Measurements from ENCODE around the gene GCHFR.

Gene GCHFR

GRCh38 chr15:40754574-40754882 lies 9.3 kb upstream of the GCHFR start (continued):
- TF ChIP-seq PBX3 (CRISPR knock-in tag; IDR thresholded peaks at IDR 0.05): no peak
- TF ChIP-seq IKZF3 (tag by site-specific recombination; IDR thresholded peaks at IDR 0.05): no peak

- Histone ChIP-seq H3K36me3 (ENCODE audit: control insufficient read depth in 2 of 2, insufficient read depth in 1 of 2, low read length in 2 of 2) (peaks cover 3 to 25% of the 10 kb centered on the region in 2 experiments; a peak in 2 of 3 replicates), H3K4me1 (ENCODE audit: control insufficient read depth, insufficient read depth, low read length) (no peaks in the 10 kb centered on the region), H3K4me3 (ENCODE audit: low read depth, low read length) (peak within 1 kb of the TSS; percentile 93), H3K9me3 (ENCODE audit: control insufficient read depth, insufficient read depth, low read depth, low read length) (no peaks in the 10 kb centered on the region), H3K27ac (ENCODE audit: extremely low read depth, low read depth, low read length) (peak within 1 kb of the TSS; percentile 93)
- ChIA-PET POLR2A (no interaction called here), CTCF (no interaction called here)
- TF ChIP-seq ZFP69B (tag by site-specific recombination; IDR thresholded peaks at IDR 0.05): peak; percentile 47; the same call in 1 of the 2 replicates
- TF ChIP-seq ZNF174 (tag by site-specific recombination; IDR thresholded peaks at IDR 0.05): no peak
- 0 out of 2 replicates have a peak, but pooled peaks have one; percentile 27 for TF ChIP-seq ZNF184 (tag by site-specific recombination; IDR thresholded peaks at IDR 0.05)
- TF ChIP-seq ZNF664 (tag by site-specific recombination; IDR thresholded peaks at IDR 0.05): no peak
- TF ChIP-seq ZNF777 (tag by site-specific recombination; IDR thresholded peaks at IDR 0.05; ENCODE audit: borderline replicate concordance): no peak
- no peak for TF ChIP-seq ZNF585B (tag by site-specific recombination; IDR thresholded peaks at IDR 0.05)
- no peak for TF ChIP-seq TCF7L2 (IDR thresholded peaks at IDR 0.05; ENCODE audit: borderline replicate concordance, low read depth, low read length)
- TF ChIP-seq ZNF394 (tag by site-specific recombination; IDR thresholded peaks at IDR 0.05; ENCODE audit: borderline replicate concordance): no peak
- no peak for TF ChIP-seq ZNF549 (tag by site-specific recombination; IDR thresholded peaks at IDR 0.05)
- no peak for TF ChIP-seq ZNF302 (tag by site-specific recombination; IDR thresholded peaks at IDR 0.05; ENCODE audit: low read depth)
- peak; percentile 85 for TF ChIP-seq ZEB2 (tag by site-specific recombination; IDR thresholded peaks at IDR 0.05)
- no peak for TF ChIP-seq ZNF202 (tag by site-specific recombination; IDR thresholded peaks at IDR 0.05; ENCODE audit: borderline replicate concordance)
- no peak for TF ChIP-seq ZNF26 (tag by site-specific recombination; IDR thresholded peaks at IDR 0.05)
- TF ChIP-seq ZNF140 (tag by site-specific recombination; IDR thresholded peaks at IDR 0.05): no peak
- TF ChIP-seq HOXA7 (CRISPR knock-in tag; IDR thresholded peaks at IDR 0.05; ENCODE audit: borderline replicate concordance): no peak
- peak; percentile 48; the same call in 1 of the 2 replicates for TF ChIP-seq ZBTB20 (tag by site-specific recombination; IDR thresholded peaks at IDR 0.05)
- TF ChIP-seq ZNF830 (tag by site-specific recombination; IDR thresholded peaks at IDR 0.05; ENCODE audit: low read depth): no peak
- no peak for TF ChIP-seq ZFP37 (tag by site-specific recombination; IDR thresholded peaks at IDR 0.05)
- no peak for TF ChIP-seq SCRT2 (tag by site-specific recombination; IDR thresholded peaks at IDR 0.05)
- TF ChIP-seq KLF16 (tag by site-specific recombination; IDR thresholded peaks at IDR 0.05): no peak; the same call in 1 of the 2 replicates
- TF ChIP-seq ZNF785 (tag by site-specific recombination; IDR thresholded peaks at IDR 0.05): no peak
- TF ChIP-seq ZNF792 (tag by site-specific recombination; IDR thresholded peaks at IDR 0.05): no peak
- no peak for TF ChIP-seq ZNF280C (tag by site-specific recombination; IDR thresholded peaks at IDR 0.05)
- no peak for TF ChIP-seq ZNF670 (tag by site-specific recombination; IDR thresholded peaks at IDR 0.05; ENCODE audit: low read depth)
- TF ChIP-seq ZNF362 (tag by site-specific recombination; IDR thresholded peaks at IDR 0.05): no peak
- TF ChIP-seq ZNF23 (tag by site-specific recombination; IDR thresholded peaks at IDR 0.05; ENCODE audit: borderline replicate concordance): no peak
- TF ChIP-seq EGR2 (tag by site-specific recombination; IDR thresholded peaks at IDR 0.05; ENCODE audit: low read depth): no peak
- TF ChIP-seq GLI4 (tag by site-specific recombination; IDR thresholded peaks at IDR 0.05): no peak
- TF ChIP-seq ZNF623 (tag by site-specific recombination; IDR thresholded peaks at IDR 0.05): no peak; the same call in none of the 2 replicates
Observed at GRCh38 chr15:40754883-40755811, 8.7 kb upstream of the GCHFR start, which contains the start of gene RMDN3. RMDN3 (minus strand) TSS chr15:40755254; CDS start chr15:40754783, 471 bp downstream.

Measured in HEK293 (cell line).